PC-9 (cell line): Measurements from ENCODE around the gene MYCN. TPM values are rescaled to one million over a fixed set of nuclear protein-coding genes. Genes with fewer than 3 reads are reported as not detected.

ENCODE experiments used
- BruUV-seq: library from RNA; stranded (reverse); fragments of 400-500 nt; replicated peaks from 2 replicates; lab custom pipeline; 2021; lab: Mats Ljungman, UMichigan
- CTCF ChIA-PET: fragments of 300-600 bp; sonication (Branson Sonifier 250); formaldehyde crosslinking; loops from one replicate; lab custom pipeline; 2022; ENCODE audit warnings: antibody characterized with exemption; lab: Charles Lee
- POLR2A ChIA-PET: fragments of 300-600 bp; sonication (Branson Sonifier 250); formaldehyde crosslinking; loops from one replicate; lab custom pipeline; 2022; ENCODE audit warnings: antibody characterized with exemption; ENCODE audit not compliant: unreplicated experiment; lab: Charles Lee
- DNase-seq, 2 experiments: peaks; one replicate each; pipeline versions ENCODE4 v3.0.0 to v3.0.0-alpha.2; 2015 to 2022; ENCODE audit warnings: mixed read lengths in 1 of 2
- H2AFZ ChIP-seq: fragments of 200-600 bp; sonication (generic); 2 replicates; pipeline ENCODE4 v1.8.1; 2017; ENCODE audit warnings: antibody characterized with exemption
- H3F3A ChIP-seq: fragments of 200-600 bp; sonication (generic); 2 replicates; pipeline ENCODE4 v1.8.1; 2017; ENCODE audit warnings: antibody characterized with exemption, mild to moderate bottlenecking, low read depth; ENCODE audit not compliant: insufficient read depth
- H3K27ac ChIP-seq: fragments of 200-600 bp; sonication (generic); 2 replicates; pipeline ENCODE4 v1.6.1; 2016; ENCODE audit warnings: mixed run types
- H3K27me3 ChIP-seq: fragments of 200-600 bp; sonication (generic); 2 replicates; pipeline ENCODE4 v1.6.1; 2016; ENCODE audit warnings: low read depth, mixed run types; ENCODE audit not compliant: insufficient read depth
- H3K36me3 ChIP-seq: fragments of 200-600 bp; sonication (generic); 2 replicates; pipeline ENCODE4 v1.6.1; 2016; ENCODE audit warnings: low read depth, mixed run types
- H3K4me1 ChIP-seq: fragments of 200-600 bp; sonication (generic); replicated peaks from 2 replicates; pipeline ENCODE4 v1.6.1; 2016; ENCODE audit warnings: mixed run types; ENCODE audit not compliant: insufficient read depth
- H3K4me2 ChIP-seq: fragments of 200-600 bp; sonication (generic); 2 replicates; pipeline ENCODE4 v1.6.1; 2017; ENCODE audit warnings: mixed run types
- H3K4me3 ChIP-seq: fragments of 200-600 bp; sonication (generic); 2 replicates; pipeline ENCODE4 v1.6.1; 2016; ENCODE audit warnings: mixed run types
- H3K79me2 ChIP-seq: fragments of 200-600 bp; sonication (generic); 2 replicates; pipeline ENCODE4 v1.6.1; 2017; ENCODE audit warnings: low read depth, mixed run types
- H3K9me2 ChIP-seq: fragments of 200-600 bp; sonication (generic); 2 replicates; pipeline ENCODE4 v1.8.1; 2017; ENCODE audit warnings: mild to moderate bottlenecking; ENCODE audit not compliant: insufficient read depth
- H3K9me3 ChIP-seq: fragments of 200-600 bp; sonication (generic); 2 replicates; pipeline ENCODE4 v1.8.1; 2016; ENCODE audit warnings: low read depth; ENCODE audit not compliant: insufficient read depth
- H4K20me1 ChIP-seq: fragments of 200-600 bp; sonication (generic); 2 replicates; pipeline ENCODE4 v1.8.1; 2017; ENCODE audit not compliant: insufficient read depth
- EZH2 ChIP-seq: fragments of 200-600 bp; sonication (generic); IDR thresholded peaks from 2 replicates; pipeline ENCODE4 v1.8.0; 2017; ENCODE audit warnings: antibody characterized with exemption, low read depth
- intact Hi-C: fragments of 100-400 bp; cut with micrococcal nuclease; formaldehyde crosslinking; loops from one replicate; pipeline ENCODE4 v1.10.0; 2022; ENCODE audit not compliant: unreplicated experiment
- total RNA-seq: library from RNA; stranded (reverse); gene quantifications from 2 replicates; pipeline ENCODE4 v1.2.3, GENCODE V29; 2021
- TF ChIP-seq, protein P1 (sequence below): fragments of 200-600 bp; sonication (generic); conservative IDR thresholded peaks from 2 replicates; pipeline ENCODE4 v1.6.1; 2017; ENCODE audit warnings: mixed run types, antibody characterized with exemption, mild to moderate bottlenecking, moderate library complexity

MYCN gene
- total RNA-seq, 1 experiment from 2014 or later, result not detected

DNA sequence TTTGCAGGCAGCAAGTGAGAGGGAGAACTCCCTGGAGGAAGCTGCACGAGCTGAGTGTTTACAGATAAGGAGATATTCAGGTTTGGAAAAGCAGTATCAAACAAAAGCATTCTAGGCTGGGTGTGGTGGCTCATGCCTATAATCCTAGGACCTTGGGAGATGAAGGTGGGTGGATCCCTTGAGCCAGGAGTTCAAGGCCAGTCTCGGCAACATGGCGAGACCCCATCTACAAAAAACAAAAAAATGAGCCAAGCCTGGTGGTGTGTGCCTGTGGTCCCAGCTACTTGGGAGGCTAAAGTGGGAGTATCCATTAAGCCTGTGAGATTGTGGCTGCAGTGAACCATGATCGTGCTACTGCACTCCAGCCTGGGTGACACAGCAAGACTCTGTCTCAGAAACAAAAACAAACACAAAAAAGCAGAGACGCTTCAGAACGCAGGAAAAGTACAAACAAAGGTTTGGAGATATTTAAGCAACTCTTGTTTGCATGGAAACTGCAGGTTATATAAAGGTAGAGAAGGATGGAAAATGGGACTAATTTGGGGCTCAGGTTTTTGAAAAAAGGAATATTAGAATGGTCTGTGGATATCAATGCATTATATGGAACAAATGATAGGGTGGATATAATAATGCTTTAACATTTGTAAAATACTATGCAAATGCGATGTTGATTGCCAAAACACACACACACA lies 31.6 kb downstream of the MYCN start:
- Histone ChIP-seq H4K20me1 (no peaks in the 10 kb centered on the region), H3K27ac (no peak overlapping the region), H3K4me2 (no peak overlapping the region), H3K4me3 (no peak overlapping the region), H3K79me2 (no peaks in the 10 kb centered on the region), H3K4me1 (no peaks in the 10 kb centered on the region), H3K9me2 (no peaks in the 10 kb centered on the region), H3K9me3 (no peaks in the 10 kb centered on the region), H2AFZ (no peak overlapping the region), H3K36me3 (no peaks in the 10 kb centered on the region), H3K27me3 (peaks cover 49% of the 10 kb centered on the region), H3F3A (no peaks in the 10 kb centered on the region)
- ChIA-PET POLR2A (no interaction called here), CTCF (no interaction called here)
- TF ChIP-seq EZH2, result no peak
- TF ChIP-seq, protein P1, sequence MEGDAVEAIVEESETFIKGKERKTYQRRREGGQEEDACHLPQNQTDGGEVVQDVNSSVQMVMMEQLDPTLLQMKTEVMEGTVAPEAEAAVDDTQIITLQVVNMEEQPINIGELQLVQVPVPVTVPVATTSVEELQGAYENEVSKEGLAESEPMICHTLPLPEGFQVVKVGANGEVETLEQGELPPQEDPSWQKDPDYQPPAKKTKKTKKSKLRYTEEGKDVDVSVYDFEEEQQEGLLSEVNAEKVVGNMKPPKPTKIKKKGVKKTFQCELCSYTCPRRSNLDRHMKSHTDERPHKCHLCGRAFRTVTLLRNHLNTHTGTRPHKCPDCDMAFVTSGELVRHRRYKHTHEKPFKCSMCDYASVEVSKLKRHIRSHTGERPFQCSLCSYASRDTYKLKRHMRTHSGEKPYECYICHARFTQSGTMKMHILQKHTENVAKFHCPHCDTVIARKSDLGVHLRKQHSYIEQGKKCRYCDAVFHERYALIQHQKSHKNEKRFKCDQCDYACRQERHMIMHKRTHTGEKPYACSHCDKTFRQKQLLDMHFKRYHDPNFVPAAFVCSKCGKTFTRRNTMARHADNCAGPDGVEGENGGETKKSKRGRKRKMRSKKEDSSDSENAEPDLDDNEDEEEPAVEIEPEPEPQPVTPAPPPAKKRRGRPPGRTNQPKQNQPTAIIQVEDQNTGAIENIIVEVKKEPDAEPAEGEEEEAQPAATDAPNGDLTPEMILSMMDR, result no peak
- intact Hi-C loops, result no loop called here
- no TSS peak for BruUV-seq
- DNase-seq, result no peak

DNA sequence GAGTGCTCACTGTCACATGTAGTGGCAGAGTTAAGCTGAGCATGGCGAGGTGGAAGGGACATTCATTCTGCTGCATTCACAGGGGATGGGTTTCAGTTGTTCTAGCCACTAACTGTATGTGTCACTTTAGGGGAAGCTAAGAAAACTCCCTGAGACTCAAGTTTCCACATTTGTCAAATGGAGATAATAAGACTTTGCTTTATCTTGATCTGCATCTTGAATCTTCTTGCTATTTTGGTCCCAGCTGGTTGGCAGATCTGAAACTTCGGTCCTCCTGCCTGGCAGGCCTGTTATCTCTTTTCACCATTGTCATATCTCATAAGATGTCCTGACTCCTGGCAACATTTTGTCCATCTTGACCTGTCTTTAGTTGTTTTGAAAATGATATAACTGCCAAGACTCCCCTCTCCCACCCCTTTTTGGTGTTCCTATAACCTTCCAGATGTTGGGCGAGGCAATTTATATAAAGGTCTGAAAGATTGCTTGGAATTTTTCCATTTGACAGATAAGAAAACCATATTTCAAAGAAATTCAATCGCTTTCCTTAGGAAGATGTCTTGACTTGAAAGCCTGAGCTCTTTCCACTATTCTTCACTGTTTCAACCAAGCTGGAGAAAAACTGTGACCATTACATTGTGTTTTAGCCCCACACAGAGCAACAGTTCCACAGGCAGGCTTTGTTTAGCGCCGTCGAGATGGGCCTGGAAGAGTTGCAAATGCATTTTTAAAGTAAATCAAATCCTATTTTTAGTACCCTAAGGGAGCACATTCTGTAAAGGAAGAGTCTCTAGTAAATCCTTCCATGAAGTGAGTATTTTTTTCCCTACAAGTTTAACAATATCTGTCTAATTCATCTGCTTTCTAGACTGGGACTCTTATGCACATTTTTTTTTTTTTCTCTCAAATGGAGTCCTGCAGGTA lies 33.4 kb downstream of the MYCN start:
- no peaks in the 10 kb centered on the region for H3K9me2 ChIP-seq
- H3K27me3 ChIP-seq, result peaks cover 44% of the 10 kb centered on the region
- DNase-seq, result no peak
- H3K27ac ChIP-seq, result no peak overlapping the region
- no peaks in the 10 kb centered on the region for H3K79me2 ChIP-seq
- BruUV-seq, result no TSS peak
- H3F3A ChIP-seq, result no peaks in the 10 kb centered on the region
- no peaks in the 10 kb centered on the region for H3K9me3 ChIP-seq
- H4K20me1 ChIP-seq, result no peaks in the 10 kb centered on the region
- H2AFZ ChIP-seq, result no peak overlapping the region
- CTCF ChIA-PET, result no interaction called here
- POLR2A ChIA-PET, result no interaction called here
- H3K36me3 ChIP-seq, result no peaks in the 10 kb centered on the region
- H3K4me3 ChIP-seq, result no peak overlapping the region
- no peak overlapping the region for H3K4me2 ChIP-seq
- TF ChIP-seq, protein P1, result no peak
- TF ChIP-seq EZH2, result no peak
- intact Hi-C loops, result no loop called here
- no peaks in the 10 kb centered on the region for H3K4me1 ChIP-seq

DNA sequence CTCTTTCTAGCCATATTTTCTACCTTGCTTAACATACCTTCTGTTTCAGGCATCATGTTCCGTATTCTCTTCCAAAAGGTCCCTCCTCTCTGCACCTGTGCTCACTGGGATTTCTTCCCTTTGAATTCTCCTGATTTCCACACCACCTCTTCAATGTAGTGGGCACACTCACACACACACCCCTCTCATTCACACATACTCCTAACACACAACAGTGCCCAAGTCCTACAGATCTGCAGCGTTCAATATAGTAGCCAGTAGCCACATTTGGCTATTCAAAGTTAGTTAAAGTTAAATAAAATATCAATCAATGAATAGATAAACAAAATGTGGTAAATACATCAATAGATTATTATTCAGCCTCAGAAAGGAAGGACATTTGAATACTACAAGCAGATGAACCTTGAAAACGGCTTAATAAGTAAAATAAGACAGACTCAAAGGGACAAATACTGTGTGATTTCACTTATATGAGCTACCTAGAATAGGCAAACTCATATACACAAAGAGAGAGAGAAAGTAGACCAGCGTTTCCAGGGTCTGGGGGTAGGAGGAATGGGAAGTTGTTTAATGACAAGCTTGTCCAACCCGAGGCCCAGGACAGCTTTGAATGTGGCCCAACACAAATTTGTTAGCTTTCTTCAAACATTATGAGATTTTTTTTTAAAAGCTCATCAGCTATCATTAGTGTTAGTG lies 34.4 kb downstream of the MYCN start:
- Histone ChIP-seq H3F3A (no peaks in the 10 kb centered on the region), H3K9me3 (no peaks in the 10 kb centered on the region), H3K79me2 (no peaks in the 10 kb centered on the region), H3K27ac (no peak overlapping the region), H4K20me1 (no peaks in the 10 kb centered on the region), H3K4me3 (no peak overlapping the region), H3K4me2 (no peak overlapping the region), H3K4me1 (no peaks in the 10 kb centered on the region), H3K9me2 (no peaks in the 10 kb centered on the region), H3K27me3 (peaks cover 40% of the 10 kb centered on the region), H3K36me3 (no peaks in the 10 kb centered on the region), H2AFZ (no peak overlapping the region)
- ChIA-PET CTCF (no interaction called here), POLR2A (no interaction called here)
- intact Hi-C loops, result no loop called here
- no peak for DNase-seq
- no peak for TF ChIP-seq EZH2
- TF ChIP-seq, protein P1, result no peak
- no TSS peak for BruUV-seq
